ENCODE measurements around the gene DNASE1L2.

DNA sequence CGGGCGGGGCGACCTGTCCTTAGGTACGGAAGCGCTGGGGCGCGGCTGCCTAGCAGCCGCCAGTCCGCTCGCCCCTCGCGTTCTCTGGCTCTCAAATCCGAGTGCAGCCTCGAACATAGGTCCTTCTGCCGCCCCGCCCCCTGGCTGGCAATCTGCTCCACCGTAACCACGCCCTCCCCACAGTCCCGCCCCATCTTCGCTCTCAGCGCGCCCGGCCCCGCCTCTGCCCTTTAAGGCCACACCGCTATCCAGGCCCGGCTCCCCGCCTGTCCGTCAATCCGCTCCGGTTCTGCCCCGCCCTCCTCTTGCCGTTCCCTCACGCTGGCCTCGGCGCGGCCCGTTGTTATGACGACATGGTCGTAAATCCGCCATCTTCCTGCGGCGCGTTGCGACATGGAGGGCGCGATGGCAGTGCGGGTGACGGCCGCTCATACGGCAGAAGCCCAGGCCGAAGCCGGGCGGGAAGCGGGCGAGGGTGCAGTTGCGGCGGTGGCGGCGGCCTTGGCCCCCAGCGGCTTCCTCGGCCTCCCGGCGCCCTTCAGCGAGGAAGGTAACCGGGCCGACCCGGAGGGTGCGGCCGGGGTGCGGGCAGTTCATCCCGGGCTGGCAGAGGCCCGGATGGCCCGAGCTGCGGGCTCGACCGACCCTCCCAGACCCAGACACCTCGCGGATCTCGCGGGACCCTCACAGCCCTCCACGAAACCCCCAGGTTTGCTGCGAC lies 12.9 kb upstream of the DNASE1L2 start, which contains the start of gene E4F1:
- TF ChIP-seq, protein P1, sequence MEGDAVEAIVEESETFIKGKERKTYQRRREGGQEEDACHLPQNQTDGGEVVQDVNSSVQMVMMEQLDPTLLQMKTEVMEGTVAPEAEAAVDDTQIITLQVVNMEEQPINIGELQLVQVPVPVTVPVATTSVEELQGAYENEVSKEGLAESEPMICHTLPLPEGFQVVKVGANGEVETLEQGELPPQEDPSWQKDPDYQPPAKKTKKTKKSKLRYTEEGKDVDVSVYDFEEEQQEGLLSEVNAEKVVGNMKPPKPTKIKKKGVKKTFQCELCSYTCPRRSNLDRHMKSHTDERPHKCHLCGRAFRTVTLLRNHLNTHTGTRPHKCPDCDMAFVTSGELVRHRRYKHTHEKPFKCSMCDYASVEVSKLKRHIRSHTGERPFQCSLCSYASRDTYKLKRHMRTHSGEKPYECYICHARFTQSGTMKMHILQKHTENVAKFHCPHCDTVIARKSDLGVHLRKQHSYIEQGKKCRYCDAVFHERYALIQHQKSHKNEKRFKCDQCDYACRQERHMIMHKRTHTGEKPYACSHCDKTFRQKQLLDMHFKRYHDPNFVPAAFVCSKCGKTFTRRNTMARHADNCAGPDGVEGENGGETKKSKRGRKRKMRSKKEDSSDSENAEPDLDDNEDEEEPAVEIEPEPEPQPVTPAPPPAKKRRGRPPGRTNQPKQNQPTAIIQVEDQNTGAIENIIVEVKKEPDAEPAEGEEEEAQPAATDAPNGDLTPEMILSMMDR (conservative IDR thresholded peaks at IDR 0.05; ENCODE audit: low read depth, low read length) = no peak
- TF ChIP-seq EZH2 (IDR thresholded peaks at IDR 0.05; ENCODE audit: borderline replicate concordance, low read depth, low read length, poor library complexity, severe bottlenecking) = no peak

Measured in A673 (cell line).